ENCODE data around the gene ISM2. TPM values are rescaled to one million over a fixed set of nuclear protein-coding genes. Genes with fewer than 3 reads are reported as not detected.
"Not testable (repeated sequence)": the region's sequence is repeated elsewhere in the genome, so short reads cannot be mapped to it uniquely, and the experiment has no call there.

Gene ISM2
- total RNA-seq, 2 experiments from 2014 or later = 0.74 to 0.94 TPM

DNA sequence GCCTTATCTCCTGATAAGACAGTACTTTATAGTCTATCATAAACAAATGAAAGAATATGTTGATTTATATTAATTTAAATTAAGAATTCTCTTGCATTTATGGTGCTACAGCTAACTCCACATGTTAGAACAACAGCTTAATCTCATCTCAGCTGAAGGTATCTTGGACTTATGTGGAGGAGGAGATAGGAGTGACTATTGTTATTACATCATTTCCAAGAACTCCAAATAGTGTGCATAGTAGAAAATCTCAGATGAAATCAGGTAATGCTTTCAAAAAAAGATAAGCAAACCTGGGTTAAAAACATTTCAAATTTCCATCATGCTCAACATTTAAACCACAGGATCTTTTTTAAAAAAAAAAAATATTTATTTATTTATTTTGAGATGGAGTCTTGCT, 31.3 kb upstream of the ISM2 start:
- ChIA-PET CTCF (no interaction called here), POLR2A (no interaction called here)
- no peaks in the 10 kb centered on the region for H3K9me3 Mint-ChIP-seq
- DNase-seq (no peak), ATAC-seq (no peak)
- TF ChIP-seq, protein P1, sequence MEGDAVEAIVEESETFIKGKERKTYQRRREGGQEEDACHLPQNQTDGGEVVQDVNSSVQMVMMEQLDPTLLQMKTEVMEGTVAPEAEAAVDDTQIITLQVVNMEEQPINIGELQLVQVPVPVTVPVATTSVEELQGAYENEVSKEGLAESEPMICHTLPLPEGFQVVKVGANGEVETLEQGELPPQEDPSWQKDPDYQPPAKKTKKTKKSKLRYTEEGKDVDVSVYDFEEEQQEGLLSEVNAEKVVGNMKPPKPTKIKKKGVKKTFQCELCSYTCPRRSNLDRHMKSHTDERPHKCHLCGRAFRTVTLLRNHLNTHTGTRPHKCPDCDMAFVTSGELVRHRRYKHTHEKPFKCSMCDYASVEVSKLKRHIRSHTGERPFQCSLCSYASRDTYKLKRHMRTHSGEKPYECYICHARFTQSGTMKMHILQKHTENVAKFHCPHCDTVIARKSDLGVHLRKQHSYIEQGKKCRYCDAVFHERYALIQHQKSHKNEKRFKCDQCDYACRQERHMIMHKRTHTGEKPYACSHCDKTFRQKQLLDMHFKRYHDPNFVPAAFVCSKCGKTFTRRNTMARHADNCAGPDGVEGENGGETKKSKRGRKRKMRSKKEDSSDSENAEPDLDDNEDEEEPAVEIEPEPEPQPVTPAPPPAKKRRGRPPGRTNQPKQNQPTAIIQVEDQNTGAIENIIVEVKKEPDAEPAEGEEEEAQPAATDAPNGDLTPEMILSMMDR (IDR thresholded peaks at IDR 0.05) = no peak
- peaks cover 4% of the 10 kb centered on the region for H3K36me3 Mint-ChIP-seq (ENCODE audit: low read depth)
- intact Hi-C loops (cut with micrococcal nuclease) = no loop called here
- no peaks in the 10 kb centered on the region for H3K4me1 Mint-ChIP-seq (ENCODE audit: low read depth)
- no peak overlapping the region for H3K4me3 Mint-ChIP-seq
- no peaks in the 10 kb centered on the region for H3K27me3 Mint-ChIP-seq
- H3K27ac Mint-ChIP-seq = no peak overlapping the region

DNA sequence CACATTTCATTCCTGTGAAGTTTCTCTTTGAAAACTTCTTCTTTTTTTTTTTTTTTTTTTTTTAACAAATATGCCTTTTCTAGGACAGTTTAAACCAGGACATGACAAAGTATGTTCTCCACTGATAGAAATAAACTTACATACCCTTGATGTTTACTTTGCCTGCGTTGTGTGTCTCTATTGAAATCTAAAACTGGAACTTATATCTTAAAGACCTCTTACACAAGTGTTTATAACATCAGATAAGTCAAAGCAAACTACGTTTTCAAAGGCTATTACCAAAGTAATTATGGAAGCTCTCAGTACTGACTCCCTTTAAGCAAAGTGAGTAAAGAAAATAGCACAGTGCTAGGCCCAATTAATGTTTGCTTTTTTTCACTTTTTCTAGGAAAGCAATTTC, 30.6 kb upstream of the ISM2 start:
- peaks cover 4% of the 10 kb centered on the region for H3K36me3 Mint-ChIP-seq (ENCODE audit: low read depth)
- H3K9me3 Mint-ChIP-seq = no peaks in the 10 kb centered on the region
- H3K4me1 Mint-ChIP-seq (ENCODE audit: low read depth) = no peaks in the 10 kb centered on the region
- no peak overlapping the region for H3K27ac Mint-ChIP-seq
- CTCF ChIA-PET = no interaction called here
- intact Hi-C loops (cut with micrococcal nuclease) = no loop called here
- ATAC-seq (no peak), DNase-seq (no peak)
- TF ChIP-seq, protein P1 (IDR thresholded peaks at IDR 0.05) = no peak
- no peaks in the 10 kb centered on the region for H3K27me3 Mint-ChIP-seq
- no peak overlapping the region for H3K4me3 Mint-ChIP-seq
- POLR2A ChIA-PET = no interaction called here

DNA sequence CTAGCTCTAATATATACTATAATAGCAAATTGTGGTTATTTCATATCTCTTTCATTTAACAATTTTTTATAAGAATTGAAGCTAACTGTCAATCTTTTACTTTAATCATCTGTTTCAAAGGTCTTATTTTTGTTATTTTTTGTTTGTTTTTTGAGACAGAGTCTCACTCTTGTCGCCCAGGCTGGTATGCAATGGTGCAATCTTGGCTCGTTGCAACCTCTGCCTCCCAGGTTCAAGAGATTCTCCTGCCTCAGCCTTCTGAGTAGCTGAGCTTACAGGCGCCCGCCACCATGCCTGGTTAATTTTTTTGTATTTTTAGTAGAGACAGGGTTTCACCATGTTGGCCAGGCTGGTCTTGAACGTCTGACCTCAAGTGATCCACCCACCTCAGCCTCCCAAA, 30.1 kb upstream of the ISM2 start:
- H3K4me3 Mint-ChIP-seq; H3K27me3 Mint-ChIP-seq; H3K9me3 Mint-ChIP-seq; intact Hi-C loops (cut with micrococcal nuclease); H3K4me1 Mint-ChIP-seq (ENCODE audit: low read depth); POLR2A ChIA-PET; H3K36me3 Mint-ChIP-seq (ENCODE audit: low read depth); DNase-seq; H3K27ac Mint-ChIP-seq; ATAC-seq: not testable (repeated sequence)
- CTCF ChIA-PET = interaction anchor here (1.4 kb wide), 2 partner anchors 11 to 69 kb away, joined by 3 to 4 read pairs; no protein-coding TSS in a partner anchor

DNA sequence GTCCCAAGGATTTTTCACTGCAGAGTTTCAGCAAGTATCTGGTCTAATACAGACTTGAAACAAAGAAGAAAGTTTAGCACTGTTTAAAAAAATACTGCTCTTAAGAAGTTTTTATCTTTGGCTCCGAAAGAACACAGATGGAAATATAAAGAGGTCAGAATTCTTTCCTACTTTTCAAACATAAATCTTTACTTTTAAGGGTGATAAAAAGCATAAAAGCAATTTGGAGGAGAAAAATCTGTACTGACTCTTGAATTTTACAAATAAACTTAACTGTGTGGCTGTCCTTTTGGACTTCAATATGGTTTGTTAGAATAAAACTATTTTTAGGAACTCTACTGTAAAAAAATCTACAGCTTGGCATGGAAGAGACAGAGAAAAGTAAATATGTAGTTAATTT, 27.6 kb upstream of the ISM2 start:
- TF ChIP-seq, protein P1 (IDR thresholded peaks at IDR 0.05) = no peak
- intact Hi-C loops (cut with micrococcal nuclease) = no loop called here
- Mint-ChIP-seq H3K9me3 (no peaks in the 10 kb centered on the region), H3K27me3 (no peaks in the 10 kb centered on the region), H3K4me1 (ENCODE audit: low read depth) (no peaks in the 10 kb centered on the region), H3K4me3 (no peak overlapping the region), H3K27ac (no peak overlapping the region), H3K36me3 (ENCODE audit: low read depth) (peaks cover 2% of the 10 kb centered on the region)
- ATAC-seq = no peak
- ChIA-PET POLR2A (no interaction called here), CTCF (no interaction called here)
- no peak for DNase-seq

DNA sequence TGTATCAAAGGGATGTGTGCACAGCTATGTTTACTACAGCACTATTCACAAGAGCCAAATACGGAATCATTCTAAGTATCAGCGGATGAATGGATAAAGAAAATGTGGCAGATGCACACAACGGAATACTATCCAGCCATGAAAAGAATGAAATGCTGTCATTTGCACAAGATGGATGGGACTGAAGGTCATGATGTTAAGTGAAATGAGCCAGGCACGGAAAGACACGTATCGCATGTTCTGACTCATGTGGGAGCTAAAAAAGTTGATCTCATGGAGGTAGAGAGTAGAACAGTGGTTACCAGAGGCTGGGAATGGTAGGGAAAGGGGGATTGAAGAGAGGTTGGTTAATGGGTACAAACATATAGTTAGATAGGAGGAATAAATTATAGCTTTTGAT, 25.9 kb upstream of the ISM2 start:
- POLR2A ChIA-PET = no interaction called here
- Mint-ChIP-seq H3K27ac (no peak overlapping the region), H3K4me3 (no peak overlapping the region), H3K36me3 (ENCODE audit: low read depth) (peaks cover 9% of the 10 kb centered on the region), H3K4me1 (ENCODE audit: low read depth) (no peaks in the 10 kb centered on the region), H3K9me3 (no peaks in the 10 kb centered on the region), H3K27me3 (no peaks in the 10 kb centered on the region)
- ATAC-seq (no peak), DNase-seq (no peak)
- CTCF ChIA-PET = interaction anchor here (1.4 kb wide), 1 partner anchor 11 kb away, joined by 3 read pairs; no protein-coding TSS in a partner anchor
- TF ChIP-seq, protein P1 (IDR thresholded peaks at IDR 0.05) = no peak
- intact Hi-C loops (cut with micrococcal nuclease) = no loop called here

DNA sequence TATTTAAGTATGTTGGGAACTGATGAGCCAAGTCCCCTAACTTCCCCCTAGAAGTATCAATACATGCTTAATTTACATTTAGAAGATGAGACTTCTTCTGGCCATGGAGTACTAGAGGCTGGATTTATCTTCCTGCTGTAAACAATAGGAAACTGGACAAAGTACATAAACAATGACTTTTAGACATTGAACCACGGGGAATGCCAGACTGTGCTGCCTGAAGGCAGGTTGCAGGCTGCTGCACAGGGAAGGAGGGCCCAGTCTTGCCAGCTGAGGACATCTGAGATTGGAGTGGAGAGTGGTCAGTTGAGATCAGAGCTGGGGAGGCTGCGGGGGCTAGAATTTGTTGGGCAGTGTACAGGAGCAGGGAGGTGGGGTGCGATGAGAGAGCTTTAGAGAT, 24.5 kb upstream of the ISM2 start:
- H3K4me1 Mint-ChIP-seq (ENCODE audit: low read depth) = no peaks in the 10 kb centered on the region
- no peak overlapping the region for H3K27ac Mint-ChIP-seq
- H3K27me3 Mint-ChIP-seq = no peaks in the 10 kb centered on the region
- peaks cover 19% of the 10 kb centered on the region for H3K36me3 Mint-ChIP-seq (ENCODE audit: low read depth)
- CTCF ChIA-PET = no interaction called here
- no peak overlapping the region for H3K4me3 Mint-ChIP-seq
- TF ChIP-seq, protein P1 (IDR thresholded peaks at IDR 0.05) = no peak
- POLR2A ChIA-PET = no interaction called here
- H3K9me3 Mint-ChIP-seq = no peaks in the 10 kb centered on the region
- DNase-seq = no peak
- intact Hi-C loops (cut with micrococcal nuclease) = no loop called here
- ATAC-seq = no peak

All from activated CD8-positive, alpha-beta T cell treated with anti-CD3 and anti-CD28 coated beads for 36 hours (primary cell).